Gastroesophageal sphincter (tissue), 4 donors: ENCODE measurements around the gene FBXL20. TPM values are rescaled to one million over a fixed set of nuclear protein-coding genes. Genes with fewer than 3 reads are reported as not detected.
"Not testable (repeated sequence)": the region's sequence is repeated elsewhere in the genome, so short reads cannot be mapped to it uniquely, and the experiment has no call there.

Source experiments
- ATAC-seq: fragments of 150-250 bp; one replicate; pipeline ENCODE4 v1.9.1; 2016; ENCODE audit warnings: mild to moderate bottlenecking, moderate library complexity
- H3K27ac ChIP-seq, 4 donors: fragments of 200-600 bp; sonication (generic) in 3 of 4; 1 replicate in 3 of 4; 2 replicates in 1 of 4; pipeline ENCODE4 v1.5.1; 2016 to 2019
- H3K27me3 ChIP-seq: fragments of 200-600 bp; sonication (generic); one replicate; pipeline ENCODE4 v1.5.1; 2019
- H3K36me3 ChIP-seq, 2 donors: fragments of 200-600 bp; sonication (generic); one replicate each; pipeline ENCODE4 v1.5.1; 2019; ENCODE audit warnings: control low read depth in 1 of 2
- H3K4me1 ChIP-seq, 3 donors: fragments of 200-600 bp; sonication (generic); 1 replicate in 2 of 3; 2 replicates in 1 of 3; pipeline ENCODE4 v1.5.1; 2016 to 2019; ENCODE audit warnings: control low read depth in 2 of 3
- H3K4me3 ChIP-seq, 2 donors: fragments of 200-600 bp; sonication (generic); one replicate each; pipeline ENCODE4 v1.5.1; 2019; ENCODE audit warnings: mild to moderate bottlenecking in 1 of 2, moderate library complexity in 1 of 2
- H3K9me3 ChIP-seq, 3 donors: fragments of 200-600 bp; sonication (generic); one replicate each; pipeline ENCODE4 v1.5.1; 2017 to 2019; ENCODE audit warnings: control low read depth in 2 of 3
- CTCF ChIP-seq, 4 experiments: fragments of 200-600 bp in 2 of 4; fragments of 450-650 bp in 2 of 4; sonication (generic) in 1 of 4; IDR thresholded peaks; one replicate each; pipeline ENCODE4 v1.5.1; 2017 to 2019; ENCODE audit warnings: antibody characterized with exemption in 4 of 4, mild to moderate bottlenecking in 2 of 4, moderate library complexity in 2 of 4
- EP300 ChIP-seq: sonication (generic); formaldehyde crosslinking; IDR thresholded peaks from one replicate; pipeline ENCODE4 v1.6.1; 2017; ENCODE audit warnings: antibody characterized with exemption, mild to moderate bottlenecking
- POLR2A ChIP-seq, 2 donors: fragments of 450-650 bp; IDR thresholded peaks; one replicate each; pipeline ENCODE4 v1.6.1; 2017; ENCODE audit warnings: antibody characterized with exemption in 2 of 2, mild to moderate bottlenecking in 2 of 2, moderate library complexity in 1 of 2
- POLR2AphosphoS5 ChIP-seq: sonication (generic); formaldehyde crosslinking; IDR thresholded peaks from one replicate; pipeline ENCODE4 v1.6.1; 2017; ENCODE audit warnings: antibody characterized with exemption
- WGBS, 2 donors: methylation state at CpG; one replicate each; pipeline ENCODE4 v1.1.5; 2018; ENCODE audit warnings: low coverage in 1 of 2; 5-methylcytosine and 5-hydroxymethylcytosine counted together
- total RNA-seq, 4 donors: library from RNA; depleted of rRNA; stranded (reverse); fragments of >200 nt; gene quantifications; one replicate each; pipeline ENCODE4 v1.1.0, GENCODE V29; 2016

FBXL20 gene
- total RNA-seq, 4 donors from 2014 or later: 16.8 to 25.9 (median 21.5) TPM

- TF ChIP-seq CTCF (IDR thresholded peaks at IDR 0.05) (no peak), POLR2A (IDR thresholded peaks at IDR 0.05) (no peak), EP300 (no peak), POLR2AphosphoS5 (no peak)
- no peak for ATAC-seq
- H3K4me3 ChIP-seq: no peak overlapping the region
Measured at GRCh38 chr17:39351508-39351907, 49.9 kb downstream of the FBXL20 start.

GRCh38 chr17:39349246-39349645 is 52.2 kb downstream of the FBXL20 start:
- 52 to 100% methylated on average over 1 to 2 of the region's 3 CpGs for WGBS, 2 donors
- TF ChIP-seq EP300 (no peak), CTCF (IDR thresholded peaks at IDR 0.05) (no peak), POLR2AphosphoS5 (no peak), POLR2A (IDR thresholded peaks at IDR 0.05) (no peak)
- Histone ChIP-seq H3K4me3 (no peak overlapping the region), H3K27me3 (no peaks in the 10 kb centered on the region), H3K27ac (no peak overlapping the region), H3K9me3 (no peaks in the 10 kb centered on the region), H3K36me3 (no peaks in the 10 kb centered on the region), H3K4me1 (peaks cover 0 to 17% (median 0%) of the 10 kb centered on the region in 3 donors)
- ATAC-seq: no peak

More at GRCh38 chr17:39351508-39351907, 49.9 kb downstream of the FBXL20 start:
- no peak overlapping the region for H3K27ac ChIP-seq
- H3K27me3 ChIP-seq: no peaks in the 10 kb centered on the region
- no peaks in the 10 kb centered on the region for H3K9me3 ChIP-seq
- no peaks in the 10 kb centered on the region for H3K36me3 ChIP-seq
- H3K4me1 ChIP-seq: peaks cover 0 to 17% (median 0%) of the 10 kb centered on the region in 3 donors

DNA sequence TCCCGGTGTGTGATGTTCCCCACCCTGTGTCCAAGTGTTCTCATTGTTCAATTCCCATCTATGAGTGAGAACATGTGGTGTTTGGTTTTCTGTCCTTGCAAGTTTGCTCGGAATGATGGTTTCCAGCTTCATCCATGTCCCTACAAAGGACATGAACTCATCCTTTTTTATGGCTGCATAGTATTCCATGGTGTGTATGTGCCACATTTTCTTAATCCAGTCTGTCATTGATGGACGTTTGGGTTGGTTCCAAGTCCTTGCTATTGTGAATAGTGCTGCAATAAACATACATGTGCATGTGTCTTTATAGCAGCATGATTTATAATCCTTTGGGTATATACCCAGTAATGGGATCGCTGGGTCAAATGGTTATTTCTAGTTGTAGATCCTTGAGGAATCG is 54.6 kb downstream of the FBXL20 start:
- not testable (repeated sequence) for H3K36me3 ChIP-seq, H3K9me3 ChIP-seq, H3K4me3 ChIP-seq, H3K4me1 ChIP-seq, H3K27ac ChIP-seq, ATAC-seq, H3K27me3 ChIP-seq
- 100% methylated on average over 2 of the region's 5 CpGs; no CpG with 5 or more reads in 1 of the 2 donors for WGBS, 2 donors

- TF ChIP-seq CTCF (IDR thresholded peaks at IDR 0.05) (no peak), POLR2A (IDR thresholded peaks at IDR 0.05) (no peak), POLR2AphosphoS5 (no peak), EP300 (no peak)
- Histone ChIP-seq H3K4me3 (no peak overlapping the region), H3K9me3 (no peaks in the 10 kb centered on the region), H3K36me3 (peaks cover 0 to 35% of the 10 kb centered on the region in 2 donors), H3K27me3 (no peaks in the 10 kb centered on the region), H3K27ac (no peak overlapping the region), H3K4me1 (peaks cover 0 to 4% (median 0%) of the 10 kb centered on the region in 3 donors)
- ATAC-seq: no peak
- WGBS, 2 donors: 92 to 96% methylated on average over 2 to 3 of the region's 3 CpGs
Measured at GRCh38 chr17:39341541-39341940, 59.9 kb downstream of the FBXL20 start.

- Histone ChIP-seq H3K27me3 (no peaks in the 10 kb centered on the region), H3K4me1 (peaks cover 0 to 4% (median 0%) of the 10 kb centered on the region in 3 donors), H3K36me3 (peaks cover 0 to 35% of the 10 kb centered on the region in 2 donors), H3K9me3 (no peaks in the 10 kb centered on the region), H3K4me3 (no peak overlapping the region), H3K27ac (no peak overlapping the region)
- TF ChIP-seq POLR2A (IDR thresholded peaks at IDR 0.05) (no peak), CTCF (IDR thresholded peaks at IDR 0.05) (no peak), POLR2AphosphoS5 (no peak)
- no peak for ATAC-seq
Measured at GRCh38 chr17:39340731-39341130, 60.7 kb downstream of the FBXL20 start.
